Measurements from ENCODE around the gene FNBP1L.

GRCh38 chr1:93489756-93490155 lies 41.8 kb downstream of the FNBP1L start:
- TF ChIP-seq POLR2A (IDR thresholded peaks at IDR 0.05; ENCODE audit: low read depth, low read length) (no peak), POLR2AphosphoS5 (IDR thresholded peaks at IDR 0.05; ENCODE audit: low read depth, low read length) (no peak), TAF1 (IDR thresholded peaks at IDR 0.05; ENCODE audit: borderline replicate concordance, low read depth, low read length) (no peak)

Measured in GM12892 (cell line).